ENCODE measurements around the gene SNRPD3. TPM values are rescaled to one million over a fixed set of nuclear protein-coding genes. Genes with fewer than 3 reads are reported as not detected.

SNRPD3 gene
- total RNA-seq, 6 donors from 2014 or later: 66.8 to 119 (median 84.8) TPM

DNA sequence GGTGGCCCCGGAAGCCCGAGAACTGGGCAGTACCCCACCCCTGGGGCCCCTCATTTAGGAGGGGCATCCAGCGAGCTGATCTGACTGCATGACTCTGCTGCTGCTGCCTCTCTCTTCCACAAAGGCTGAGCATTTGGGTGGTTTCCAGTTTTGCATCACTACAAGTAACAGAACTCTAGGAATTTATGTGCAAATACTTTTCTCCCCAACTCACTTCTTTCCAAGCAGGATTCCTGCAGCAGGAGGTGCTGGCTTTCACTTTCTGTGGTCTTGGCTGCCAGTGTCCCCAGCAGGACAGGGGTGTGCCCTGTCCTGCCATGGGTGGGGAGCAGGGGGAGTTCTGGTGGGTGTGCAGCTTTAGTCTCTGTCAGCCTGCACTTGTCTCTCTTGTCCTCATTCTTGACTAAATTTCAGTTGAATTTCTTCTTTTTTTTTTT lies 39.5 kb upstream of the SNRPD3 start:
- H3K9me3 ChIP-seq: no peaks in the 10 kb centered on the region
- H3K27ac ChIP-seq: peak overlapping the region in 1 of 4 donors; percentile 78
- peaks cover 22 to 29% (median 24%) of the 10 kb centered on the region in 4 donors for H3K4me1 ChIP-seq

DNA sequence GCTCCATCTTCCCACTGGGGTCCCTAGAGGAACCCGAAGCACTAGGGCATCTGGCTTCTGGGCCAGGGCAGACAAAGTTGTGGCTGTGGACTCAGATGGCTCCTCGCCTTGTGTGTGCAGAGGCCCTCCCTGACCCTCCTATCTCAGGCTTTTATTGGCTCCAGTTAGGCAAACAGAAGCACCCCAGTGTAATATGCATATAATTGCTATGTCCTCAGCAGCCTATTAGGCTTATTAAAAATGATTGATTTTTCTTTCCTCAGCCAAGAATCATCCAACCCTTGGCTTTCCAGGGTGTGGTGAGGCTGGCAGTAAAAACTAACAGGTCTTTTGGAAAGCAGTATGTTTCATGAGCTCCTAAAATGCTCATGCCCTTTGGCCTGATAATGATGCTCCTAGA lies 38.4 kb upstream of the SNRPD3 start:
- Histone ChIP-seq H3K27ac (no peak overlapping the region), H3K36me3 (no peaks in the 10 kb centered on the region), H3K4me1 (peaks cover 15 to 25% (median 20%) of the 10 kb centered on the region in 4 donors), H3K9me3 (no peaks in the 10 kb centered on the region), H3K4me3 (no peak overlapping the region), H3K27me3 (no peaks in the 10 kb centered on the region)
- TF ChIP-seq, protein P1, sequence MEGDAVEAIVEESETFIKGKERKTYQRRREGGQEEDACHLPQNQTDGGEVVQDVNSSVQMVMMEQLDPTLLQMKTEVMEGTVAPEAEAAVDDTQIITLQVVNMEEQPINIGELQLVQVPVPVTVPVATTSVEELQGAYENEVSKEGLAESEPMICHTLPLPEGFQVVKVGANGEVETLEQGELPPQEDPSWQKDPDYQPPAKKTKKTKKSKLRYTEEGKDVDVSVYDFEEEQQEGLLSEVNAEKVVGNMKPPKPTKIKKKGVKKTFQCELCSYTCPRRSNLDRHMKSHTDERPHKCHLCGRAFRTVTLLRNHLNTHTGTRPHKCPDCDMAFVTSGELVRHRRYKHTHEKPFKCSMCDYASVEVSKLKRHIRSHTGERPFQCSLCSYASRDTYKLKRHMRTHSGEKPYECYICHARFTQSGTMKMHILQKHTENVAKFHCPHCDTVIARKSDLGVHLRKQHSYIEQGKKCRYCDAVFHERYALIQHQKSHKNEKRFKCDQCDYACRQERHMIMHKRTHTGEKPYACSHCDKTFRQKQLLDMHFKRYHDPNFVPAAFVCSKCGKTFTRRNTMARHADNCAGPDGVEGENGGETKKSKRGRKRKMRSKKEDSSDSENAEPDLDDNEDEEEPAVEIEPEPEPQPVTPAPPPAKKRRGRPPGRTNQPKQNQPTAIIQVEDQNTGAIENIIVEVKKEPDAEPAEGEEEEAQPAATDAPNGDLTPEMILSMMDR (IDR thresholded peaks at IDR 0.05): no peak
- TF ChIP-seq POLR2AphosphoS5 (IDR thresholded peaks at IDR 0.05) (no peak), EP300 (IDR thresholded peaks at IDR 0.05) (no peak), POLR2A (IDR thresholded peaks at IDR 0.05) (no peak)
- ATAC-seq (ENCODE audit: low FRiP score in 2 of 2): no peak
- 95 to 100% methylated on average over 2 of the region's 2 CpGs for WGBS, 2 donors
- no peak for DNase-seq

More for the DNA sequence above, 39.5 kb upstream of the SNRPD3 start:
- Histone ChIP-seq H3K36me3 (no peaks in the 10 kb centered on the region), H3K4me3 (peak overlapping the region in 1 of 4 donors; percentile 17), H3K27me3 (no peaks in the 10 kb centered on the region)
- no peak for TF ChIP-seq EP300 (IDR thresholded peaks at IDR 0.05)
- TF ChIP-seq, protein P1 (IDR thresholded peaks at IDR 0.05): no peak
- no peak for TF ChIP-seq POLR2A (IDR thresholded peaks at IDR 0.05)
- TF ChIP-seq POLR2AphosphoS5 (IDR thresholded peaks at IDR 0.05): no peak
- DNase-seq (peak in 1 of 2 donors; percentile 40), ATAC-seq (ENCODE audit: low FRiP score in 2 of 2) (peak in 1 of 2 donors; percentile 25)
- WGBS, 2 donors: 22% methylated on average over 3 of the region's 3 CpGs; no CpG with 5 or more reads in 1 of the 2 donors

GRCh38 chr22:24518228-24518627 lies 37.6 kb upstream of the SNRPD3 start:
- Histone ChIP-seq H3K27me3 (no peaks in the 10 kb centered on the region), H3K4me1 (peaks cover 13 to 25% (median 19%) of the 10 kb centered on the region in 4 donors), H3K9me3 (no peaks in the 10 kb centered on the region), H3K27ac (no peak overlapping the region), H3K36me3 (no peaks in the 10 kb centered on the region), H3K4me3 (no peak overlapping the region)
- DNase-seq: no peak
- 78 to 93% methylated on average over 3 of the region's 3 CpGs for WGBS, 2 donors
- TF ChIP-seq EP300 (IDR thresholded peaks at IDR 0.05) (no peak), POLR2AphosphoS5 (IDR thresholded peaks at IDR 0.05) (no peak), POLR2A (IDR thresholded peaks at IDR 0.05) (no peak)
- TF ChIP-seq, protein P1 (IDR thresholded peaks at IDR 0.05): no peak
- no peak for ATAC-seq (ENCODE audit: low FRiP score in 2 of 2)

DNA sequence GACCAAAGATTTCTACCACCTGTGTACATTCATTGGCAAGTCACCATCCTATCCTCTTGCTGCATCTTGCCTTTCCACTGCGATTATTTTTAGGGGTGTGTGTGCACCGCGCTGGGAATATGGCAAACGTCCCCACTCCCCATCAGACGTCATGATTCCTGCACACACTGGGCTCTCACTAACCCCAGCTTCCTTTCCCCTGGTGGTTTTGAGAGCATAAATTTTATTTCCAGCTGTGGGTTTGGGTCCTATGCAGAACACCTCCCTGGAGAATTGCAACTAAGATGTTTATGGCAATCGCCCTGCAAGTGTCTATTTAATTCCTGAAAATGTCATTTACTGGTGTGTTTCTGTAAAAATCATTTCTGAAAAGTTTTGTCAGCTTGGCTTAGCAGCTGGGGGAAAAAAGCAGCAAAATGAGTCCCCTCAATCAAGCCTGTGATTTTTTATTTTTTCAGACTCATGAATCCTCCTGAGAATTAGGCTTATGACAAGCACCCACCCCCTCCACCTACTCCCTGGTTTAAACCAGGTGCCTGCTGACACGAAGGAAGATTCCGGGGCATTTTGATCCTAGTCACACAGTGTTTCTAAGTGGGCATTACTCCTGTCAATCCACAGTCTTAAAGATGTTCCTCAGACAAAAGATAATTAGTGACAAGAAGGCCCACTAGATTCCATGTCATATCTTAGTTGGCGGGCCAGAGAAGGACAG lies 36.9 kb upstream of the SNRPD3 start:
- 65 to 70% methylated on average over 9 of the region's 9 CpGs for WGBS, 2 donors
- no peak overlapping the region for H3K27ac ChIP-seq
- DNase-seq: no peak
- peaks cover 13 to 25% (median 19%) of the 10 kb centered on the region in 4 donors for H3K4me1 ChIP-seq
- no peak overlapping the region for H3K4me3 ChIP-seq
- H3K27me3 ChIP-seq: no peaks in the 10 kb centered on the region
- no peak for TF ChIP-seq POLR2AphosphoS5 (IDR thresholded peaks at IDR 0.05)
- TF ChIP-seq, protein P1 (IDR thresholded peaks at IDR 0.05): no peak
- TF ChIP-seq EP300 (IDR thresholded peaks at IDR 0.05): no peak
- TF ChIP-seq POLR2A (IDR thresholded peaks at IDR 0.05): no peak
- no peaks in the 10 kb centered on the region for H3K36me3 ChIP-seq
- no peak for ATAC-seq (ENCODE audit: low FRiP score in 2 of 2)
- no peaks in the 10 kb centered on the region for H3K9me3 ChIP-seq
